Nucleus accumbens (tissue), 56 donors: Measurements from ENCODE around the gene SP140.
"Not testable (repeated sequence)": the region's sequence is repeated elsewhere in the genome, so short reads cannot be mapped to it uniquely, and the experiment has no call there.

Source experiments
- DNase-seq, 56 donors: peaks; one replicate each; lab custom pipeline; 2025; lab: John Stamatoyannopoulos, UW

The SP140 gene

GRCh38 chr2:230222829-230223228 is 2.7 kb upstream of the SP140 start:
- DNase-seq, result not testable (repeated sequence)

DNA sequence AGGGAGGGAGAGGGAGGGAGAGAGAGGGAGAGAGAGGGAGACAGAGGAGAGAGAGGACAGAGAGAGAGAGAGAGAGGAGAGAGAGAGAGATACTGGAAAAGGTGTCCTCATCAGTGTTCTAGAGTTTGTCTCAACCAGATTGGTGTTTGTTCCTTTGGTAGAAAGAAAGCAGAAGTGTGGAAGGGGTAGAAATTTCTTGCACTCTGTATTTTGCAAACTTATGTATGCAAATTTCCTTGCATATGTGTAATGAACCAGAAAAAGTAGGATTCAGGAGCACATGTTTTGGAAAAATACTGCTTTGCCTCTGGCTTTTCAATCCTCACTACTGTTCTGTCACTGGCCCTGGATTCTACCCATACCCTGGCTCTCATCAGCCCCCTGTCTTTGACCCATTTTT is 1.1 kb upstream of the SP140 start:
- no peak for DNase-seq

DNA sequence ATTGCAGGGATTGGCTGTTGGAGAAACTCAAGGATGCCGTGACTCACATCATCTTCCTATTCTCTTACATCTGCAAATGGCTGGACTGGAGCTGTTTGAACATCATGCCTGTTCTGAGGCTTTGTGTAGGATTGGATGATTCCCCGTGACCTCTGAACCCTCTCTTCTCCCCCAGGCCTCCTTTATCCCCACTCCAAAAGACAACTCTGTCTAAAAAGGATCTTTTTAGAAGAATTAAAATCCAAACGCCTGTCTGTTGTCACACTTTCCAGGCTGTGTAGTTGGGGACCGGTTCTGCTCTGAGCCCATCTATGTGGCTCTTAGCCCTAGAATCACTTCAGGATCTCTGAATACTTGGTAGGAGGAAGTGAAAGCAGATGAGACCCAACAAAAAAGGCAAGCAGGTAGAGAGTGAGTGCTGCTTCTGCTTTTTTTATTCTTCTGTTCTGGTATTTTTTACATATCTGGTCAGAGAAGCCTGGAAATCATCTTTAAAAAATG is 565 bp downstream of the SP140 start:
- no peak for DNase-seq

DNA sequence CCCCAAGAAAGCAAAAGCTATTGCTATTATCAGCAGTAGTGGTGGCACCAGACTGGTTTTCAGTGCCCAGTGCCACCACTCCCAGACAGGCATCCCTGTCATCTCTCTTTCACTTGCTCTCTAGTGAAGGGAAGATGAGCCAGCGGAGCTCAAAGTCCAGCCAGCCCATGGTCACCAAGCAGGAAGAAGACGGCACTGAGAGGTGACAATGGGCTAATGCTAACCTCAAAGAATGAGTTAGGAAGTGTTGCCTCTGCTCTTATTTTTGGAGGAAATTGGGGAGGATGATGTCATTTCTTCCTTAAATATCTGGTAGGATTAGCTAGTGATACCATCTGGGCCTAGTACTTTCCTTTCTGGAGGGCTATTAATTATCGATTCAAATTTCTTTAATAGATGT is 1.7 kb downstream of the SP140 start:
- no peak for DNase-seq

DNA sequence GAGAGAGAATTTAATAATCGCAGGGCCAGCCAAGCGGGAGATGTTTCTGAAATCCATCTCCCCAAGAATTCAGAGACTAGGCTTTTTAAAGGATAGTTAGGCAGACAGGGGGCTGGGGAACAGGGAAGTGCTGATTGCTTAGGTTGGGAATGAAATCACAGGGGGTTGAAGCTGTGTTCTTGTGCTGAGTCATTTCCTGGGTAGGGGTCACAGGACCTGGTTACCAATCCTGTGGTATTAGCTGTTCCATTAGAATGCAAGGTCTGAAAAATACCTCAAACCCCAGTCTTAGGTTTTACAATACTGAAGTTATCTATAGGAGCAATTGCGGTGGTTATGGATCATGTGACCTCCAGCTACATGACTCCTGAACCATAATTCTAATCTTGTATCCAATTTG is 4.6 kb downstream of the SP140 start:
- no peak for DNase-seq

DNA sequence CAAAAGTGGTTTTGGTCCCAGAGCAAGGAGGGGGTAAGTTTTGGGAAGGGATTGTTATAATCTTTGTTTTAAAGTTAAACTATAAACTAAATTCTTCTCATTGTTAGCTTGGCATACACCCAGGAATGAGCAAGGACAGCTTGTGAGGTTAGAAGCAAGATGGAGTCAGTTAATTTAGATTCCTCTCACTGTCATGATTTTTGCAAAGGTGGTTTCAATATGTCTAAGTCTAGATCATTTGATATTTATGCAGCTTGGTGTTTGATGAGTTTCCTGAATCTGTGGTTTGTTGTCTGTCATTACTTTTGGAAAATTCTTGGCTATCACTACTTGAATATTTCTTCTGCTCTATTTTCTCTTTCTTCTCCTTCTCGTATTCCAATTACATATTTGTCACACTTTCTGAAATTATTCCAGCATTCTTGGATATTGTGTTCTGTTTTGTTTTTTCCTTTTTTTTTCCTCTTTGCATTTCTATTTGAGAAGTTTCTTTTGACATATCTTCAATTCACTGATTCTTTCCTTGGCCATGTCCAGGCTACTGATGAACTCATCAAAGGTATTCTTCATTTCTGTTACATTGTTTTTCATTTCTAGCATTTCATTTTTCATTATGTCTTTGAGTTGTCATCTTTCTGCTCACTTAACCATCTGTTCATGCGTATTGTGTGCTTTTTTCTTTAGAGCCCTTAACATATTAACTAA is 5.1 kb downstream of the SP140 start:
- no peak for DNase-seq

GRCh38 chr2:230231251-230231650 is 5.7 kb downstream of the SP140 start:
- no peak for DNase-seq

GRCh38 chr2:230234122-230234722 is 8.7 kb downstream of the SP140 start:
- DNase-seq, result no peak

DNA sequence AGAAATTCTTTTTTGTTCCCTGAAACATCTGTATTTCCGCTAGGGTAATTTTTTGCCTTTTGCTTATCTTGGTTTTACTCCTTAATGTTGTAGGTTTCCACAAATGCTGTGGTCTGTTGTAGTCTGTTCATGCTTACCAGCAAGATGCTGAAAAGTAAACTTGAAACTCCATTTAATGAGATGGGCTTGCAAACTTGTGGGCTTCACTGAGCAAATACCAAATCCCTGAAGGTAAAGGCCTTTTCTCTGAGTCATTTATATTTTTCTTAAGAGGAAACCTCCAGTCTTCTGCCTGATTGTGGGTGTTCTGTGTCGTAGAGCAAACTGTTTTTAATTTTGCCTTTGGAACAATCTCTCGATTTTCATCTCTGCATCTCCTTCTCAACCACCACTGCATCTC is 9.3 kb downstream of the SP140 start:
- DNase-seq, result no peak

- DNase-seq, result no peak
Observed at GRCh38 chr2:230244211-230244610, 18.7 kb downstream of the SP140 start.

DNA sequence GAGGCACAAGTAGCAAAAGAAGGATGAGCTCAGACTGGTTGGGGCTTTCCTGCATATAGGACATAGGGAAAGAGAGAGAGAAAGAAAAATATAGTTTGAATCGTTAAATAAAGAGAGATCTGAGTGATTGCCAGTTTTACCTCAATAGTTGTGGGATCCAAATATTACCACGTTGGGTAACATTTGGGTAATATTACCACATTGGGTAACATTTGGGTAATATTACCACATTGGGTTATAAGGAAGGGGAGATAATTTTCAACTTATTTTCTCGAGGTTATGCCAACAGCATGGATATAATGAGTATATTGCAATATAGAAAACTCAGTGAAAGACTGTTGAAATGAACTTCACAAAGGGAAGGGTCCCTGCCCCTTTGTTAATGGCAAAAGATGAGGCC is 20.7 kb downstream of the SP140 start:
- no peak for DNase-seq

- no peak for DNase-seq
Observed at GRCh38 chr2:230250231-230250630, 24.7 kb downstream of the SP140 start.

DNA sequence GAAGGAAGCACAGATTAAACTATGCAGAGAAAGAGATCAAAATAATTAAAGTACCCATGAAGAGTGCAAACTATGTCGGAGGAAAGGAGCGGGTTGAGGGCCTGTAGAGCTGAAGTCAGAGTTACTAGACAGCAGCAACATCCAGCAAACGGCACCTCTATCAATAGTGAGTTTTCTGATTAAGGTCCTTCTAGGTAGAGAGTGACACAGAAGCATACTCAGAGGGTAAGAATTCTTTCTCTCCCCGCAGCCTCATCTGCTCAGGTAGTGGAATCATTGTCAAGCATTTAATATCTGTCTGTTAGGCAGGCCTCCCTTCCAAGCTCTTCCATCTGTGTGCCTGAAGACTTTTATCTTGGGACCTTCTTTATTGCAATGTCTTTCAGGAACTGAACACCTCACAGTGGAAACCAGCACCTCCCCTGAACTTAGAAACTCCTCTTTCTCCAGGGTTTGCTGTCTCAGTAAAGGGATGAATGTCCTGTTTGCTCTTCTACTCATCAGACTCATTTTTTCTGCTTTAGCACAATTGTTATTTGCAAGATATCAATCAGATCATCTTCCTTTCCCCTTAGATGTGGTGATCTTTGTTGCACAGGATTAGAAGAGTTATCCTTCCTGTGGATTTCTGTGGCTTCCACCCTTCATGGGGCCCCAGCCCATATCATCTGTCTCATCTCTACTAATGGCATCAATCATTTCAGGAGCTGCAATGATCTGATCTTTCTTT is 28.8 kb downstream of the SP140 start:
- no peak for DNase-seq

DNA sequence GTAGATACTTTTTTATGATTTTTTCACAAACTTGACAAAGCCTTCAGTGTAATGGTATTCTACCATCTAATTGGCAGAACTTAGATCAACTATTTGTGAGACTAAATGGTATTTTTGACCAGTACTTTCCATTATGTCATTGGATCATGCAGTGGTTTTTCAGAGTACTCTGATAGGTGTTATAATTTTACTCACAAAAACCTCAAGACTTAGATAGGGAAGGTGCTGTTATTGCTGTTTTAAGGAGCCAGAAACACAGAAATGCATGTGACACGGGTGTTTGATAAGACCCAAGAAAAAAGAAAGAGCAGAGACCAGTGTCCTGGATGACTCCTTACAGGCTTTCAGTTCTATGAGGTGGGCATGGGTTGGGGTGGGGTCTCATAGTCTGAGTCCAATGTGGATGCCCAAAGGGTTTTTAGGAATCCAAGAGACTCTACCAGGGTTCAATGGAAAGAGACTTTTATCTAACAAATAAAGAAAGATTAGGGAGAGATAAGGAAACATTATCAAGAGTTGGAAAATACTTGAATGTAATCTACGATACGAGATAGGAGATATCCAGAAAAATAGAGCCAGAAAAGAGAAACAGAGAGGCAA is 31.3 kb downstream of the SP140 start:
- DNase-seq, result no peak

DNA sequence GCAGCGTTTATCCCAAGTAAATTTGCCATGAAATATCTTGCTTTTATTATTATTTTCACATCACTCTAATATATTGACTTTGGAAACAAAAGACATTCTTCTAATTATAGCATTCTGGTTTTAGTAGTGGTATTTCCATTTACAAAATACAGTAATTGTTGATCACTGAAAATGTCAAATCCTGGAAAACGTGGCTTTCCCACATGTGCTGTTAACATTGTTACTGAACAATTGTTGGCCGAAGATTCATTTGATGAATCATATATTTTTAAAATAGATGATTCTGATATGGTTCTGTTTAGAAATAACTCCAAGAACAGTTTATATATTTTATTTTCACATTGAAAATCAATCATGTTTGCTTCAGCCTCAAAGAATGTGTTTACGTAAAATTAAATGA is 32.9 kb downstream of the SP140 start:
- no peak for DNase-seq

GRCh38 chr2:230262246-230262645 is 36.7 kb downstream of the SP140 start:
- no peak for DNase-seq

- not testable (repeated sequence) for DNase-seq
Observed at GRCh38 chr2:230264945-230265344, 39.4 kb downstream of the SP140 start.

DNA sequence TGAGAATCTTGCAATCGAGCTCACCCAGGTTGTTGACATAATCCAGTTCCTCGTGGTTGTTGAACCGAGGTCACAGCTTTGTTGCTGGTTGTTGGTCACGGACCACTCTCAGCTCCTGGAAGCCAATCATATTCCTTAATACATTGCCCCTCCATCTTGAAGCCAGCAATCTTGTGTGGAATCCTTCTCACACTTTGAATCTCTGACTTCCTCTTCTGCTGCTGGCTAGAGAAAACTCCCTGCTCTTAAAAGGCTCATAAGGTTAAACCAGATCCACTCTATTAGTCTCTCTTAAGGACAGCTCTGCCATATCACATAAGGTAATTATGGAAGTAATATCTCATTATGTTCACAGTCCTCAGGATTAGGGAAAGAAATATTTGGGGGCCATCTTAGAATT is 41.1 kb downstream of the SP140 start:
- DNase-seq, result no peak

DNA sequence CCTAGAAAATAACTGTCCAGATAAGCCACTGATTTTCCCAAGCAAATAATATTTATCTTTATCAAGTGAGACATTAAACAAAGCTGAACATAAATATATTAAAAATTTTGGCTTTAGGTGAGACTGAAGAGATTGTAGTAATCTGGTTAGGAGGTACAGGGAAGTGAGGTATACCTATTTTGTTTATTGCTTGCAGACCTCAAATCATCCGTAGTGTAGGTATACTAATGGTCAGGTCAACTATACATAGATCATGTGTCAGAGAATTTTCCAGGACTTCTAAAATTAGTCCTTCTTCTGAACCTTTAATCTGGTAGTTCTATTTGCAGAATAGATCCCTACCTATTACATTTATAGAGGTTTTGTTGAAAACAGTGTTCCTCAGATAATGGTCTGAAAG is 41.5 kb downstream of the SP140 start:
- DNase-seq, result no peak

DNA sequence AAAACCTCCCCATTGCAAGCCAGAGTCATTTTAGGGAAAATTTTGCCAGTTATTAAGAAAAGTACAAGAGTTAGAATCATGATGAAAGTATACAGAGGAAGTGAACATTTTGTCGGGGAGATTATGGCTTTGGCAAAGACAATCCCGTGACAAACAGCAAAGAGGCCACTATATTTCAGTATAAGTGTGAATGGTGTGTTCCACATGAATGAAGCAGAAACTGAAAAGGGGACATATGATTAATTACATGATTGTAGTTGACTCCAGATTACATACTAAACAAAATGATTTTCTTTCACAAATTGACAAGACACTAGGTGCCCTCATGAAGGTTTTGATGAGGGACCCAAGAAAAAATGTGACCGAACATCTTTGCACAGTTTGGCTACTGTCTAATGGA is 42.0 kb downstream of the SP140 start:
- DNase-seq, result no peak

DNA sequence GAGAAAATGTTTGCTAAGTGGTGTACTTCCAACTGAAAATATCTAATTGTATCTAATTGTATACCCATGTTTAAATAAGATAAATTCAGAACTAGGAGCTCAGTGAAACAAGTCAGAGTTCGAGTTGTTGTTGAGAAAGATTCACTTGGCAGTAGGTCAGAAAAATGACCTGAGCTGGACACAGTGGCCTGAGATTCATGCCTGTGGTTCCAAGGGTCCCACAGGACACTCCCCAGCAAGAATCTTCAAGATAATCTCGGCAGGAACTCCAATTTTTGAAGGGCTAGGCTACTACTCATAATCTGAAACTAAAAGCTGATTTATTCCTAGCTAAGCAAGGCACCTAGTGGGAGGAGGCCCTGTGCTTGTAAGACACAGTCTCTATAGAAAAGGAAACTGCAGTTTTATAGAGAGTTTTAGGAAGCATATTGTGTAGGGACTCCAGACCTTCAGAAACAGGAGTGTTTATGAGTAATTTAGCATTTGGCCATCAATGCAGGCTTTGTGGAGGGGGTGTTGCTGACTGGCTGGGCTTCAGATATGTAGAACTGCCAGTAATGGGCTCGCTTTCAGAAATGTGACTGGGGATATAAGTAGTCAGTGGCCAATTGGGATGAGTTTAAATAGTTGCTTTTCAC is 43.2 kb downstream of the SP140 start:
- DNase-seq, result no peak
